AG04450 (cell line): Measurements from ENCODE around the gene ZNF483. TPM values are rescaled to one million over a fixed set of nuclear protein-coding genes. Genes with fewer than 3 reads are reported as not detected.
"Not testable (repeated sequence)": the region's sequence is repeated elsewhere in the genome, so short reads cannot be mapped to it uniquely, and the experiment has no call there.

Experiments used
- CTCF ChIA-PET: fragments of 300-600, 350-600 bp; formaldehyde crosslinking; extraction: SDS; loops from one replicate; lab custom pipeline; 2022; ENCODE audit warnings: antibody characterized with exemption, inconsistent platforms; lab: Charles Lee
- POLR2A ChIA-PET: fragments of 350-600 bp; formaldehyde crosslinking; extraction: SDS; loops from one replicate; lab custom pipeline; 2021; ENCODE audit warnings: antibody characterized with exemption, inconsistent platforms; lab: Yijun Ruan, JAX
- DNase-seq: peaks from one replicate; pipeline ENCODE4 v3.0.0-alpha.2; 2011; ENCODE audit warnings: low read depth, low spot score
- H3K27ac ChIP-seq: one replicate; pipeline ENCODE4 v1.5.1; 2012; ENCODE audit warnings: low read depth, low read length, control low read depth
- H3K27me3 ChIP-seq: one replicate; pipeline ENCODE4 v1.6.0; 2012; ENCODE audit warnings: low read length; ENCODE audit not compliant: control insufficient read depth, insufficient read depth
- H3K4me3 ChIP-seq: 2 replicates; pipeline ENCODE4 v1.5.1; 2011; ENCODE audit warnings: mild to moderate bottlenecking, low read depth, low read length, control low read depth
- H3K9me3 ChIP-seq: 2 replicates; pipeline ENCODE4 v1.5.1; 2012; ENCODE audit warnings: low read length; ENCODE audit not compliant: control insufficient read depth, insufficient read depth
- CTCF ChIP-seq: IDR thresholded peaks from 2 replicates; pipeline ENCODE4 v1.5.1; 2011; ENCODE audit warnings: low read depth, low read length, control low read depth, inconsistent platforms
- polyA plus RNA-seq: library from polyadenylated mRNA; depleted of rRNA; stranded (reverse); fragments of >200 nt; gene quantifications from 2 replicates; pipeline ENCODE4 v1.2.3, GENCODE V29; 2011

ZNF483 gene
- polyA plus RNA-seq, 1 experiment: 1.5 TPM

GRCh38 chr9:111501005-111501562 is 23.9 kb upstream of the ZNF483 start:
- H3K9me3 ChIP-seq: peaks cover 12% of the 10 kb centered on the region; the same call in 1 of the 2 replicates
- CTCF ChIA-PET: no interaction called here
- TF ChIP-seq CTCF: no peak
- DNase-seq: no peak
- H3K27ac ChIP-seq: no peak overlapping the region
- no peak overlapping the region for H3K4me3 ChIP-seq
- POLR2A ChIA-PET: no interaction called here
- H3K27me3 ChIP-seq: no peaks in the 10 kb centered on the region

DNA sequence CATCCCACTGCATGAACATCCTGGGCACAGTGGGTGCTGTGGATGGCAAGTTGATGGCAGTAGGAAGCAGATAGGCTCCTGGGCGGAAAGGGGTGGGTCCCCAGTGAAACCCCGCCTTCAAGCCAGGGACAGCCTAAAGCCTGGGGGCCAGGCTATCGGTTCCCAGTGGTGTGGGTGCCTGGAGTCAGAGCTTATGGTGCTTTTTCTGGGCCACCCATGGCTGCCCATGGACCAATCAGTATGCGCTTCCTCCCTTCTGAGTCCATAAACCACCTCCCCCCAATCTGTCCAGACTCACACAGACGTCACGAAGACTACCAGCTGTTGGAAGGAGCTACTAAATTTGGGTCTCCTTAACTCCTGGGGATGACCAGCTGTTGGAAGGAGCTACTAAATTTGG is 23.3 kb upstream of the ZNF483 start:
- peaks cover 12% of the 10 kb centered on the region; the same call in 1 of the 2 replicates for H3K9me3 ChIP-seq
- no peak for DNase-seq
- H3K4me3 ChIP-seq: no peak overlapping the region
- H3K27ac ChIP-seq: no peak overlapping the region
- ChIA-PET CTCF (no interaction called here), POLR2A (no interaction called here)
- no peak for TF ChIP-seq CTCF
- H3K27me3 ChIP-seq: no peaks in the 10 kb centered on the region

DNA sequence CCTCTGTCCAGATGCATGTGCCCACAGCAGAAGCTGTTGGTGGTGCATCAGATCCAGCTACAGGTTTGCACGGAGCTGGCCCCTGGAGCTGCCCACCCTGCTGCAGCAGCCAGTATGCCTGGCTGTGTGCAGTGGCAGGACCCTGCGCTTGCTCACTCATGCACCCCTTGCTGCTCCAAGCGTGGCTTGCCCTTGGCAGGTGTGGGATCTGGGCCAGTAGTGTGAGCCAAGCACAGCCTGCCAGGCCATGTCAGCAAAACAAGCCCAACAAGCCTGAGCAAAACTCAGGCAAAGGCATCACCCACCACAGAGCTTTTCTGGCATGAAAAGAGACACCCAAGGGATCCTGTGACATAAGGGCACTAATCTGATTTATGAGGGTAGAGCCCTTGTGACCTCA is 22.5 kb upstream of the ZNF483 start:
- no peak for TF ChIP-seq CTCF
- Histone ChIP-seq H3K27me3 (no peaks in the 10 kb centered on the region), H3K27ac (no peak overlapping the region), H3K4me3 (no peak overlapping the region), H3K9me3 (peaks cover 12% of the 10 kb centered on the region; the same call in 1 of the 2 replicates)
- ChIA-PET CTCF (no interaction called here), POLR2A (interaction anchor here (0.5 kb wide), 1 partner anchor 71 kb away, joined by 8 read pairs; no protein-coding TSS in a partner anchor)
- no peak for DNase-seq

DNA sequence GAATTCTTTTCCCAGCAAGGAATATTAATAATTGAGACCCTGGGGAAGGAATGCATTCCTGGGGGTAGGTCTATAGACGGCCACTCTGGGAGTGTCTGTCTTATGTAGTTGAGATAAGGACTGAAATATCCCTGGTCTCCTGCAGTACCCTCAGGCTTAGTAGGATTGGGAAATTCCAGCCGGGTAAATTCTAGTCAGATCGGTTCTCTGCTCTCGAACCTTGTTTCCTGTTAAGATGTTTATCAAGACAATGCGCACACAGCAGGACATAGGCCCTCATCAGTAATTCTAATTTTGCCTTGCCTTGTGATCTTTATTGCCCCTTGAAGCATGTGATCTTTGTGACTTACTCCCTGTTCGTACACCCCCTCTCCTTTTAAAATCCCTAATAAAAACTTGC is 13.4 kb upstream of the ZNF483 start:
- H3K4me3 ChIP-seq, DNase-seq, POLR2A ChIA-PET, CTCF ChIA-PET, H3K9me3 ChIP-seq, H3K27ac ChIP-seq, H3K27me3 ChIP-seq: not testable (repeated sequence)

- Histone ChIP-seq H3K27ac (no peak overlapping the region), H3K9me3 (no peaks in the 10 kb centered on the region; the same call in 1 of the 2 replicates), H3K4me3 (no peak overlapping the region), H3K27me3 (peaks cover 2% of the 10 kb centered on the region)
- POLR2A ChIA-PET: no interaction called here
- CTCF ChIA-PET: no interaction called here
- TF ChIP-seq CTCF: no peak
- DNase-seq: no peak
These were observed 10.0 kb upstream of the ZNF483 start for GRCh38 chr9:111514967-111515366.

- TF ChIP-seq CTCF: no peak
- peaks cover 2% of the 10 kb centered on the region for H3K27me3 ChIP-seq
- no peaks in the 10 kb centered on the region; the same call in 1 of the 2 replicates for H3K9me3 ChIP-seq
- H3K4me3 ChIP-seq: no peak overlapping the region
- POLR2A ChIA-PET: no interaction called here
- no peak overlapping the region for H3K27ac ChIP-seq
- DNase-seq: no peak
- CTCF ChIA-PET: no interaction called here
These were observed 8.9 kb upstream of the ZNF483 start for GRCh38 chr9:111516061-111516465.
